T-helper 17 cell (primary cell): ENCODE results near the gene GNG13. TPM values are rescaled to one million over a fixed set of nuclear protein-coding genes. Genes with fewer than 3 reads are reported as not detected.
"Not testable (repeated sequence)": the region's sequence is repeated elsewhere in the genome, so short reads cannot be mapped to it uniquely, and the experiment has no call there.

ENCODE experiments used
- ATAC-seq: fragments of 150-1000 bp; cut with Tn5 transposase; 2 replicates; pipeline ENCODE4 v1.10.0; 2021; ENCODE audit warnings: mild to moderate bottlenecking, moderate library complexity
- DNase-seq, 3 donors: peaks; one replicate each; pipeline versions ENCODE4 v3.0.0 to v3.0.0-alpha.2; 2020 to 2021
- H3K9me3 ChIP-seq: one replicate; pipeline ENCODE4 v1.7.0; 2013; ENCODE audit warnings: low read length, mild to moderate bottlenecking; ENCODE audit not compliant: control insufficient read depth, poor library complexity, severe bottlenecking
- H3K27ac Mint-ChIP-seq: one replicate; pipeline ENCODE4 v1.8.0; 2022; ENCODE audit warnings: mild to moderate bottlenecking, moderate library complexity, mixed read lengths
- H3K27me3 Mint-ChIP-seq: one replicate; pipeline ENCODE4 v1.8.0; 2022; ENCODE audit warnings: mixed read lengths
- H3K36me3 Mint-ChIP-seq: one replicate; pipeline ENCODE4 v1.8.0; 2022; ENCODE audit warnings: low read depth, mixed read lengths
- H3K4me1 Mint-ChIP-seq: one replicate; pipeline ENCODE4 v1.8.0; 2022; ENCODE audit warnings: mild to moderate bottlenecking, mixed read lengths
- H3K4me3 Mint-ChIP-seq: one replicate; pipeline ENCODE4 v1.8.0; 2022; ENCODE audit warnings: mild to moderate bottlenecking, moderate library complexity, mixed read lengths
- total RNA-seq, 4 donors: library from RNA in 2 of 4; stranded (reverse) in 2 of 4; gene quantifications; one replicate each; pipeline ENCODE4 v1.2.3 and lab custom pipeline; 2022 to 2026

The GNG13 gene
- total RNA-seq, 2 donors from 2014 or later: not detected

- DNase-seq (no peak), ATAC-seq (no peak)
- no peak overlapping the region for H3K4me3 Mint-ChIP-seq
- H3K4me1 Mint-ChIP-seq: peaks cover 4% of the 10 kb centered on the region
- H3K27me3 Mint-ChIP-seq: no peaks in the 10 kb centered on the region
- H3K36me3 Mint-ChIP-seq: no peaks in the 10 kb centered on the region
- no peak overlapping the region for H3K27ac Mint-ChIP-seq
- H3K9me3 ChIP-seq: no peaks in the 10 kb centered on the region
These were observed 41.2 kb downstream of the GNG13 start for GRCh38 chr16:759110-759910.

- no peak for ATAC-seq
- H3K27ac Mint-ChIP-seq: no peak overlapping the region
These were observed 44.1 kb downstream of the GNG13 start for GRCh38 chr16:756428-756827.

GRCh38 chr16:754656-755055 is 45.9 kb downstream of the GNG13 start:
- Mint-ChIP-seq H3K4me3 (no peak overlapping the region), H3K36me3 (no peaks in the 10 kb centered on the region), H3K27ac (no peak overlapping the region), H3K4me1 (peaks cover 4% of the 10 kb centered on the region), H3K27me3 (no peaks in the 10 kb centered on the region)
- no peaks in the 10 kb centered on the region for H3K9me3 ChIP-seq
- ATAC-seq (peak; percentile 73), DNase-seq (no peak)

More at GRCh38 chr16:756428-756827, 44.1 kb downstream of the GNG13 start:
- Mint-ChIP-seq H3K4me1 (peaks cover 4% of the 10 kb centered on the region), H3K4me3 (no peak overlapping the region), H3K27me3 (no peaks in the 10 kb centered on the region), H3K36me3 (no peaks in the 10 kb centered on the region)
- no peaks in the 10 kb centered on the region for H3K9me3 ChIP-seq
- no peak for DNase-seq

DNA sequence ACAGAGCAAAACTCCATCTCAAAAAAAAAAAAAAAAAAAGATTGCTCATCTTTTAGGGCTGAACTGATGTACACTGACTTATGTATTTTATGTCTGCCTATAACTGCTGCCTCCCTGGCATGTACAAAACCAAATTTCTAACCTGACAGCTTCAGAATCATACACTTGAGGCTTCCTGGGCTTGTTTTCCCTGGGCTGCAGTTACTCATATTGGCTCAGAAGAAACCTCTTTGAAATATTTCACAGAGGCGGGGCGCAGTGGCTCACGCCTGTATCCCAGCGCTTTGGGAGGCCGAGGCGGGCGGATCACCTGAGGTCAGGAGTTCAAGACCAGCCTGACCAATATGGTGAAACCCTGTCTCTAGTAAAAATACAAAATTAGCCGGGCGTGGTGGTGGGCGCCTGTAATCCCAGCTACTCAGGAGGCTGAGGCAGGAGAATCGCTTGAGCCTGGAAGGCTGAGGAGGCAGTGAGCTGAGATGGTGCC is 46.4 kb downstream of the GNG13 start:
- not testable (repeated sequence) for H3K4me3 Mint-ChIP-seq, H3K9me3 ChIP-seq, H3K36me3 Mint-ChIP-seq, H3K4me1 Mint-ChIP-seq, ATAC-seq, H3K27ac Mint-ChIP-seq, H3K27me3 Mint-ChIP-seq, DNase-seq

GRCh38 chr16:752007-752312 is 48.6 kb downstream of the GNG13 start:
- no peak for DNase-seq
- no peak for ATAC-seq
- Mint-ChIP-seq H3K36me3 (no peaks in the 10 kb centered on the region), H3K4me3 (no peak overlapping the region), H3K27me3 (no peaks in the 10 kb centered on the region), H3K4me1 (peaks cover 4% of the 10 kb centered on the region), H3K27ac (no peak overlapping the region)
- no peaks in the 10 kb centered on the region for H3K9me3 ChIP-seq

- Mint-ChIP-seq H3K27ac (no peak overlapping the region), H3K4me1 (peaks cover 4% of the 10 kb centered on the region), H3K4me3 (no peak overlapping the region), H3K36me3 (no peaks in the 10 kb centered on the region), H3K27me3 (no peaks in the 10 kb centered on the region)
- DNase-seq (no peak), ATAC-seq (no peak)
- no peaks in the 10 kb centered on the region for H3K9me3 ChIP-seq
These were observed 49.2 kb downstream of the GNG13 start for GRCh38 chr16:751152-752006.

DNA sequence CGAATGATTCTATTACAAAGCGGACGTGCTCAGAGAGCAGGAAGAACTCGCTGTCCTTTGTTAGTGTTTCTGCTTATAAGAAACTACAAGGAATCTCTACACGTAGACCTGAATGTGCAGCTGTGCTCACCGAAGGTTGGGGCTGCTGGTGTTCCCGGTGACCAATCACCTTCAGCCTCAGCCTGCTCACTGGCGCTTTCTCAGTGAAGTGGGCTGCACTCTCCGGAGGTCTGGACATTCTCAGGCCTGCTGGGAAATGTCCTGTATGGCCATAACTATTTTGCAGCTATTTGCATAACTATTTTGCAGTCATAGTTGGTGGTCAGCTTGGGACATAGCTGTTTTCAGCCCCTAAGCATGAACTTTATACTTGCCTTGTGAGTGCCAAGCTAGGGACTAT is 50.0 kb downstream of the GNG13 start:
- no peak overlapping the region for H3K27ac Mint-ChIP-seq
- peaks cover 4% of the 10 kb centered on the region for H3K4me1 Mint-ChIP-seq
- no peaks in the 10 kb centered on the region for H3K27me3 Mint-ChIP-seq
- H3K4me3 Mint-ChIP-seq: no peak overlapping the region
- ATAC-seq (no peak), DNase-seq (no peak)
- no peaks in the 10 kb centered on the region for H3K9me3 ChIP-seq
- H3K36me3 Mint-ChIP-seq: no peaks in the 10 kb centered on the region

- Mint-ChIP-seq H3K27me3 (no peaks in the 10 kb centered on the region), H3K4me1 (no peaks in the 10 kb centered on the region), H3K27ac (no peak overlapping the region), H3K36me3 (no peaks in the 10 kb centered on the region), H3K4me3 (no peak overlapping the region)
- DNase-seq (no peak), ATAC-seq (no peak)
- no peaks in the 10 kb centered on the region for H3K9me3 ChIP-seq
These were observed 51.5 kb downstream of the GNG13 start for GRCh38 chr16:749010-749409.

Other genes starting within 250 kb of the GNG13 start
- not detected for gene PRR35, start 240.3 kb downstream of the GNG13 start, total RNA-seq
- 1 to 10 TPM in 1 of 2 donors, under 1 TPM in 1; 0.86 to 1.4 TPM for gene NHLRC4, start 233.7 kb downstream of the GNG13 start, total RNA-seq
- 10 to 100 TPM; 25.6 to 32.4 TPM for gene PIGQ, start 230.8 kb downstream of the GNG13 start, total RNA-seq
- 10 to 100 TPM; 10.6 to 11.6 TPM for gene RAB40C, start 210.7 kb downstream of the GNG13 start, total RNA-seq
- gene WFIKKN1, start 169.7 kb downstream of the GNG13 start, total RNA-seq: under 1 TPM; 0.10 to 0.18 TPM
- 10 to 100 TPM; 39.2 to 40.4 TPM for gene METTL26, start 164.4 kb downstream of the GNG13 start, total RNA-seq
- 10 to 100 TPM; 15.7 to 17.1 TPM for gene MCRIP2, start 158.9 kb downstream of the GNG13 start, total RNA-seq
- gene WDR90, start 151.4 kb downstream of the GNG13 start, total RNA-seq: 10 to 100 TPM; 11.1 to 15.3 TPM
- 100 to 1,000 TPM; 190 to 203 TPM for gene RHOT2, start 132.6 kb downstream of the GNG13 start, total RNA-seq
- gene RHBDL1, start 125.1 kb downstream of the GNG13 start, total RNA-seq: 1 to 10 TPM; 5.7 to 5.9 TPM
- gene STUB1, start 120.3 kb downstream of the GNG13 start, total RNA-seq: 10 to 100 TPM; 65.5 to 67.4 TPM
- gene JMJD8, start 116.4 kb downstream of the GNG13 start, total RNA-seq: 10 to 100 TPM; 28.0 to 36.1 TPM
- 10 to 100 TPM in 1 of 2 donors, 1 to 10 TPM in 1; 9.0 to 11.7 TPM for gene WDR24, start 110.3 kb downstream of the GNG13 start, total RNA-seq
- 10 to 100 TPM; 29.0 to 35.3 TPM for gene FBXL16, start 94.9 kb downstream of the GNG13 start, total RNA-seq
- gene METRN, start 85.6 kb downstream of the GNG13 start, total RNA-seq: 1 to 10 TPM; 3.8 to 4.3 TPM
- gene ANTKMT, start 79.6 kb downstream of the GNG13 start, total RNA-seq: 10 to 100 TPM; 10.3 to 11.8 TPM
- 1 to 10 TPM; 3.4 to 3.7 TPM for gene CCDC78, start 74.3 kb downstream of the GNG13 start, total RNA-seq
- 10 to 100 TPM in 1 of 2 donors, 1 to 10 TPM in 1; 9.8 to 12.5 TPM for gene HAGHL, start 73.6 kb downstream of the GNG13 start, total RNA-seq
- gene CIAO3, start 59.7 kb downstream of the GNG13 start, total RNA-seq: 10 to 100 TPM; 33.7 to 33.8 TPM
- not detected for gene MSLN, start 40.0 kb downstream of the GNG13 start, total RNA-seq
- gene RPUSD1, start 12.4 kb downstream of the GNG13 start, total RNA-seq: 10 to 100 TPM; 14.9 to 17.1 TPM
- 10 to 100 TPM; 21.1 to 22.4 TPM for gene CHTF18, start 12.1 kb downstream of the GNG13 start, total RNA-seq
- gene LMF1, start 170.2 kb upstream of the GNG13 start, total RNA-seq: 10 to 100 TPM; 44.4 to 45.6 TPM
- 1 to 10 TPM; 1.1 to 3.1 TPM for gene SOX8, start 181.0 kb upstream of the GNG13 start, total RNA-seq